ENCODE data around the gene SIGLEC10.
"Not testable (repeated sequence)": the region's sequence is repeated elsewhere in the genome, so short reads cannot be mapped to it uniquely, and the experiment has no call there.

SIGLEC10 gene, protein sequence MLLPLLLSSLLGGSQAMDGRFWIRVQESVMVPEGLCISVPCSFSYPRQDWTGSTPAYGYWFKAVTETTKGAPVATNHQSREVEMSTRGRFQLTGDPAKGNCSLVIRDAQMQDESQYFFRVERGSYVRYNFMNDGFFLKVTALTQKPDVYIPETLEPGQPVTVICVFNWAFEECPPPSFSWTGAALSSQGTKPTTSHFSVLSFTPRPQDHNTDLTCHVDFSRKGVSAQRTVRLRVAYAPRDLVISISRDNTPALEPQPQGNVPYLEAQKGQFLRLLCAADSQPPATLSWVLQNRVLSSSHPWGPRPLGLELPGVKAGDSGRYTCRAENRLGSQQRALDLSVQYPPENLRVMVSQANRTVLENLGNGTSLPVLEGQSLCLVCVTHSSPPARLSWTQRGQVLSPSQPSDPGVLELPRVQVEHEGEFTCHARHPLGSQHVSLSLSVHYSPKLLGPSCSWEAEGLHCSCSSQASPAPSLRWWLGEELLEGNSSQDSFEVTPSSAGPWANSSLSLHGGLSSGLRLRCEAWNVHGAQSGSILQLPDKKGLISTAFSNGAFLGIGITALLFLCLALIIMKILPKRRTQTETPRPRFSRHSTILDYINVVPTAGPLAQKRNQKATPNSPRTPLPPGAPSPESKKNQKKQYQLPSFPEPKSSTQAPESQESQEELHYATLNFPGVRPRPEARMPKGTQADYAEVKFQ

DNA sequence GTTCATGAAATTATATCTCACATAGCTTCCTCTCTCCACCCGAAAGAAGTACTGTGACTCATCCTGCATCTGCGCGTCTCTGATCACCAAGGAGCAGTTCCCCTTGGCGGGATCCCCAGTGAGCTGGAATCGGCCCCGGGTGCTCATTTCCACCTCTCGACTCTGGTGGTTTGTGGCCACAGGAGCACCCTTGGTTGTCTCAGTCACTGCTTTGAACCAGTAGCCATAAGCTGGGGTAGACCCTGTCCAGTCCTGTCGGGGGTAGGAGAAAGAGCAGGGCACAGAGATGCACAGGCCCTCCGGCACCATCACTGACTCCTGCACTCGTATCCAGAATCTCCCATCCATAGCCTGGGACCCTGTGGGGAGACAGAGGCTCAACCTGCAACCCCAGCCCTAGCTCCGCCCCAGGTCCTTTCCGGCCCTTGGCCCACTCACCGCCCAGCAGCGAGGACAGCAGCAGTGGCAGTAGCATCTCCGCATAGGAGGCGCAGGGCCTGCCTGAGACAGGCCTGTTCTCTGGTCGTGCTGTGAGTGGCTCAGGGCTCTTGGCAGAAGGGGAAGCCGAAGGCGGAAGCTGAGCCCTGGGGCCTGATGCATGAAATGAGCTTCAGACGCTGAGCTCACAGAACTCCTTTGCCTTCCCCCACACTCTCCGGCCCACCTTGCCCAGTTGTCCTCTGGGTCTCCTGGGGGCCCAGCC, at the start of gene SIGLEC10:
Gene SIGLEC10 (minus strand): TSS at position 536 of the 703 bp plus-strand sequence. CDS start 61 bp downstream, at position 475.
- H3K36me3 Mint-ChIP-seq (ENCODE audit: low read depth): no peaks in the 10 kb centered on the region
- TF ChIP-seq, protein P1, sequence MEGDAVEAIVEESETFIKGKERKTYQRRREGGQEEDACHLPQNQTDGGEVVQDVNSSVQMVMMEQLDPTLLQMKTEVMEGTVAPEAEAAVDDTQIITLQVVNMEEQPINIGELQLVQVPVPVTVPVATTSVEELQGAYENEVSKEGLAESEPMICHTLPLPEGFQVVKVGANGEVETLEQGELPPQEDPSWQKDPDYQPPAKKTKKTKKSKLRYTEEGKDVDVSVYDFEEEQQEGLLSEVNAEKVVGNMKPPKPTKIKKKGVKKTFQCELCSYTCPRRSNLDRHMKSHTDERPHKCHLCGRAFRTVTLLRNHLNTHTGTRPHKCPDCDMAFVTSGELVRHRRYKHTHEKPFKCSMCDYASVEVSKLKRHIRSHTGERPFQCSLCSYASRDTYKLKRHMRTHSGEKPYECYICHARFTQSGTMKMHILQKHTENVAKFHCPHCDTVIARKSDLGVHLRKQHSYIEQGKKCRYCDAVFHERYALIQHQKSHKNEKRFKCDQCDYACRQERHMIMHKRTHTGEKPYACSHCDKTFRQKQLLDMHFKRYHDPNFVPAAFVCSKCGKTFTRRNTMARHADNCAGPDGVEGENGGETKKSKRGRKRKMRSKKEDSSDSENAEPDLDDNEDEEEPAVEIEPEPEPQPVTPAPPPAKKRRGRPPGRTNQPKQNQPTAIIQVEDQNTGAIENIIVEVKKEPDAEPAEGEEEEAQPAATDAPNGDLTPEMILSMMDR (IDR thresholded peaks at IDR 0.05; ENCODE audit: unreplicated experiment in 3 of 3): no peak
- no peaks in the 10 kb centered on the region for H3K9me3 Mint-ChIP-seq
- no peak within 1 kb of the TSS for H3K27ac Mint-ChIP-seq
- peaks cover 21% of the 10 kb centered on the region for H3K27me3 Mint-ChIP-seq (ENCODE audit: low read depth)
- no peaks in the 10 kb centered on the region for H3K4me1 Mint-ChIP-seq
- no peak within 1 kb of the TSS for H3K4me3 Mint-ChIP-seq

DNA sequence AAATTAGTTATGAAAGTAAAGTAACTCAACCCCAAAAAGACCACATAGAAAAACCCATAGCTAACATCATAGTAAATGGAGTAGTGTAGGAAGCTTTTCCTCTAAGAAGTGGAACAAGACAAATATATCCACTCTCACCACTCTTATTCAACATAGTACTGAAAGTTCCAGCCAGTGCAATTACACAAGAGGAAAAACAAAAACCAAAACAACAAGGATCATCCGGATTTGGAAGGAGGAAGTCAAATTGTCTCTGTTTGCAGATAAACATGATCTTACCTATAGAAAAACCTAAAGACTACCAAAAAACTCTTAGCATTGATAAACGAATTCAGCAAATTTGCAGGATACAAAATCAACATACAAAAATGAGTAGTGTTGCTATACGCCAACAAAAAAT, 49.3 kb upstream of the SIGLEC10 start:
- Mint-ChIP-seq H3K4me1 (no peaks in the 10 kb centered on the region), H3K27me3 (ENCODE audit: low read depth) (peaks cover 39% of the 10 kb centered on the region), H3K36me3 (ENCODE audit: low read depth) (no peaks in the 10 kb centered on the region), H3K9me3 (peaks cover 3% of the 10 kb centered on the region), H3K4me3 (no peak overlapping the region), H3K27ac (no peak overlapping the region)
- TF ChIP-seq, protein P1 (IDR thresholded peaks at IDR 0.05; ENCODE audit: unreplicated experiment in 3 of 3): no peak

DNA sequence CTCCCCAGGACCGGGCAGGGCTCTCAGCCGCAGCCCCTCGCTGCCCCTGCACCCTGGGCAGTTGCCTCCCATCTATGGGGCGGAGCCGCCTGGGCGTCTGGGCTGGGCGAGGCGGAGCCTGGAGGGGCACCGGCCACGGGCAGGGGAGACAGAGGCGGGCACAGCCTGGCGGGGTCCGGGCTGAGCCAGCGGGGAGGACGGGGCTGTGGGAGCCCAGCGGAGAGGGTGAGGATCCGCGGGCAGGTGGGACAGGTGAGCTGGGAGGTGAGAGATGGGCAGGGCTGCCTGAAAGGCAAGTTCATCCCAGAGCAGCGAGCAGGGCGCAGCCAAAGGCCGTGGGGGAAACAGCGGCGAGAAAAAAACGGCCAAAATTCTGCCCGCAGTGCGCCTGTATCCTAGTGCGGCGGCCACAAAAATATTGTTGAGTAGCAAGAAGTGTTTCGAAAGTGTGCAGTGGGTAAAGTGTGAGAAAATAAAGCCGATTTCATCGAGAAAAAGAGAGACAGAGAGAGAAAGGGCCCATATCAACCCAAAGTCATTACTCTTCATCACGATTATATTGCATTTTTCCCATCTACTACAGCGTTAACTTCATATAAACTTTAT, 46.6 kb upstream of the SIGLEC10 start:
- H3K9me3 Mint-ChIP-seq; H3K27ac Mint-ChIP-seq; H3K4me3 Mint-ChIP-seq; H3K36me3 Mint-ChIP-seq (ENCODE audit: low read depth); H3K4me1 Mint-ChIP-seq: not testable (repeated sequence)
- H3K27me3 Mint-ChIP-seq (ENCODE audit: low read depth): peaks cover 47% of the 10 kb centered on the region

DNA sequence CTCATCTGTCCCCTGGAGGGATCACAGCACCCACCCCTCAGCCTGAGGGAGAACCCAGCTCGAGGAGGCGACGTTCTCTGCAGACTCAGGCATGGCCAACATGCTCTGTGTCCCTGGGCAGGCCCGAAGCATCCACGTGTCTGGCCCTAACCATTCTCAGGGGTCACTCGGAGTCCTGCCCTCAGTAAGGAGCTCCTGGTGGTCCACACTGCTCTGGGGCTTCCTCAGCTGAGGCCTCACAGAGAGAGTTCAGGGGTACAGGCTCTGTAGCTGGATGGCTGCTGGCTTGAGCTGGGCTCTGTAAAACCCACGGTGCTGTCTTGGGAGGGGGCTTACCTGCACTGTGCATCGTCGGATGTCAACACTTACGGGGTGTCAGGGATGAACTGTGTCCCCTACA, 45.2 kb upstream of the SIGLEC10 start:
- no peak overlapping the region for H3K4me3 Mint-ChIP-seq
- H3K27me3 Mint-ChIP-seq (ENCODE audit: low read depth): peaks cover 45% of the 10 kb centered on the region
- no peaks in the 10 kb centered on the region for H3K4me1 Mint-ChIP-seq
- TF ChIP-seq, protein P1 (IDR thresholded peaks at IDR 0.05; ENCODE audit: unreplicated experiment in 3 of 3): no peak
- no peak overlapping the region for H3K27ac Mint-ChIP-seq
- H3K9me3 Mint-ChIP-seq: peaks cover 3% of the 10 kb centered on the region
- H3K36me3 Mint-ChIP-seq (ENCODE audit: low read depth): no peaks in the 10 kb centered on the region

DNA sequence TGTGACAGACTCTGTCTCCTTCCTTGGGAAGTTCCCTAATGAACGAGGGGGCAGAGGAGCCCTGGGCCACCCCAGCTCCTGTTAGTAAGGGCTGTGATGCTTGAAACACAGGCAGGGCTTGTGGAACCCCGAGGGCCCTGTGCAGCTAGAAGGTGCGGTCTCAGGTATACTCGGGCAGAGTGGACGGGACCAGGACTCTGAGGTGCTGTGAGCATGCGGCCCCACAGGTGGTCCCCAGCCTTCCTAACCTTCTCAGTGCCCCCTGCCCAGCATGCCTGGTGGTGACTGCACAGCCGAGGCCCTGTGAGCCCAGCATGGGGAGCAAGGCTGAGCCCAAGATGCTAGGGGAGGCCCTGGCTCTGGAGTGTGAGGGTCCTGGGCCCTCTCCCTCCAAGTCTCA, 44.8 kb upstream of the SIGLEC10 start:
- H3K27me3 Mint-ChIP-seq (ENCODE audit: low read depth): peaks cover 45% of the 10 kb centered on the region
- H3K27ac Mint-ChIP-seq: no peak overlapping the region
- H3K36me3 Mint-ChIP-seq (ENCODE audit: low read depth): no peaks in the 10 kb centered on the region
- H3K4me1 Mint-ChIP-seq: no peaks in the 10 kb centered on the region
- H3K9me3 Mint-ChIP-seq: peaks cover 3% of the 10 kb centered on the region
- TF ChIP-seq, protein P1 (IDR thresholded peaks at IDR 0.05; ENCODE audit: unreplicated experiment in 3 of 3): no peak
- no peak overlapping the region for H3K4me3 Mint-ChIP-seq

DNA sequence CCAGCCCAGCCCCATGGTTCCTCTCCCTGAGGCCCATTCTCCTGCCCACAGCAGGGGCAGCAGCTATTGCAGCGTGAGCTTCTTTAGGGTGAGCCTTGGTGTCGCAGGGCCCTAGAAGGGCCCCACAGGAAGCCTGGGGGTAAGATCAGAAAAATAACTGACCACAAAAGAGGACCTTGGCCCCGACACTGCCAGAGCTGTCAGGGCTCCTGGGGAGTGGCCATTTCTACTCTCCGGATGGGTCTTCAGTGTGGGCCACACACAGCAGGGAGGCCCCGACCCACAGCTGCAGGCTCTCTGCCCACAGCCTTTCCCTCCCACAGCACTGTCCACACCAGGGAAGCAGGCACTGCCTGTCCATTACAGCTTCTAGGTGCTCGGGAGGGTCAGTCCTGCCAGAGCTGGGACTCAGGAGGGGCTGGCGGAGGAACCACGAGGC, 44.3 kb upstream of the SIGLEC10 start:
- Mint-ChIP-seq H3K4me1 (no peaks in the 10 kb centered on the region), H3K4me3 (no peak overlapping the region), H3K36me3 (ENCODE audit: low read depth) (no peaks in the 10 kb centered on the region), H3K27ac (no peak overlapping the region), H3K9me3 (peaks cover 3% of the 10 kb centered on the region), H3K27me3 (ENCODE audit: low read depth) (peaks cover 46% of the 10 kb centered on the region)
- TF ChIP-seq, protein P1 (IDR thresholded peaks at IDR 0.05; ENCODE audit: unreplicated experiment in 3 of 3): no peak

All from nephron (organoid).